Panc1 (cell line): ENCODE results near the gene HLA-B.

ENCODE experiments used
- CTCF ChIP-seq: fragments of 450-650 bp; IDR thresholded peaks from 2 replicates; pipeline ENCODE4 v1.5.1; 2017; ENCODE audit warnings: mild to moderate bottlenecking
- POLR2AphosphoS5 ChIP-seq: IDR thresholded peaks from 2 replicates; pipeline ENCODE4 v1.6.1; 2012; ENCODE audit warnings: mild to moderate bottlenecking, low read depth, low read length, moderate library complexity
- SIN3A ChIP-seq: IDR thresholded peaks from 2 replicates; pipeline ENCODE4 v1.6.1; 2012; ENCODE audit warnings: low read depth, mild to moderate bottlenecking, low read length, moderate library complexity, borderline replicate concordance; ENCODE audit not compliant: insufficient read depth
- TCF7L2 ChIP-seq: IDR thresholded peaks from 2 replicates; pipeline ENCODE4 v1.6.1; 2011; ENCODE audit warnings: mild to moderate bottlenecking, low read depth, low read length, inconsistent platforms
- TF ChIP-seq, protein P1 (sequence below), 2 experiments: IDR thresholded peaks; 2 replicates each; pipeline ENCODE4 v1.6.1; 2011 to 2012; ENCODE audit warnings: low read depth in 2 of 2, control low read depth in 1 of 2, low read length in 1 of 2, mild to moderate bottlenecking in 1 of 2, moderate library complexity in 1 of 2; ENCODE audit not compliant: insufficient read depth in 1 of 2

GRCh38 chr6:31386099-31386498, 29.1 kb upstream of the HLA-B start:
- TF ChIP-seq POLR2AphosphoS5 (no peak), CTCF (no peak), TCF7L2 (no peak), SIN3A (no peak)
- TF ChIP-seq, protein P1, sequence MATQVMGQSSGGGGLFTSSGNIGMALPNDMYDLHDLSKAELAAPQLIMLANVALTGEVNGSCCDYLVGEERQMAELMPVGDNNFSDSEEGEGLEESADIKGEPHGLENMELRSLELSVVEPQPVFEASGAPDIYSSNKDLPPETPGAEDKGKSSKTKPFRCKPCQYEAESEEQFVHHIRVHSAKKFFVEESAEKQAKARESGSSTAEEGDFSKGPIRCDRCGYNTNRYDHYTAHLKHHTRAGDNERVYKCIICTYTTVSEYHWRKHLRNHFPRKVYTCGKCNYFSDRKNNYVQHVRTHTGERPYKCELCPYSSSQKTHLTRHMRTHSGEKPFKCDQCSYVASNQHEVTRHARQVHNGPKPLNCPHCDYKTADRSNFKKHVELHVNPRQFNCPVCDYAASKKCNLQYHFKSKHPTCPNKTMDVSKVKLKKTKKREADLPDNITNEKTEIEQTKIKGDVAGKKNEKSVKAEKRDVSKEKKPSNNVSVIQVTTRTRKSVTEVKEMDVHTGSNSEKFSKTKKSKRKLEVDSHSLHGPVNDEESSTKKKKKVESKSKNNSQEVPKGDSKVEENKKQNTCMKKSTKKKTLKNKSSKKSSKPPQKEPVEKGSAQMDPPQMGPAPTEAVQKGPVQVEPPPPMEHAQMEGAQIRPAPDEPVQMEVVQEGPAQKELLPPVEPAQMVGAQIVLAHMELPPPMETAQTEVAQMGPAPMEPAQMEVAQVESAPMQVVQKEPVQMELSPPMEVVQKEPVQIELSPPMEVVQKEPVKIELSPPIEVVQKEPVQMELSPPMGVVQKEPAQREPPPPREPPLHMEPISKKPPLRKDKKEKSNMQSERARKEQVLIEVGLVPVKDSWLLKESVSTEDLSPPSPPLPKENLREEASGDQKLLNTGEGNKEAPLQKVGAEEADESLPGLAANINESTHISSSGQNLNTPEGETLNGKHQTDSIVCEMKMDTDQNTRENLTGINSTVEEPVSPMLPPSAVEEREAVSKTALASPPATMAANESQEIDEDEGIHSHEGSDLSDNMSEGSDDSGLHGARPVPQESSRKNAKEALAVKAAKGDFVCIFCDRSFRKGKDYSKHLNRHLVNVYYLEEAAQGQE (IDR thresholded peaks at IDR 0.05; ENCODE audit: insufficient read depth in 1 of 2, low read depth in 2 of 2, low read length in 1 of 2), result no peak
